PC-3 (cell line): ENCODE results near the gene B3GNT2.

Experiments
- CTCF ChIP-seq: fragments of 300-600 bp; sonication (generic); conservative IDR thresholded peaks from 2 replicates; pipeline ENCODE4 v1.5.1; 2017; ENCODE audit warnings: antibody characterized with exemption, low read depth, mild to moderate bottlenecking, low read length
- EZH2 ChIP-seq: fragments of 300-600 bp; sonication (generic); IDR thresholded peaks from one replicate; pipeline ENCODE4 v1.6.1; 2017; ENCODE audit warnings: antibody characterized with exemption, mild to moderate bottlenecking, low read length; ENCODE audit not compliant: unreplicated experiment
- EZH2phosphoT487 ChIP-seq: fragments of 300-600 bp; sonication (generic); IDR thresholded peaks from 2 replicates; pipeline ENCODE4 v1.6.1; 2018; ENCODE audit warnings: mild to moderate bottlenecking, antibody characterized with exemption, low read length, borderline replicate concordance

GRCh38 chr2:62217421-62217820 is 21.5 kb downstream of the B3GNT2 start:
- TF ChIP-seq CTCF (no peak), EZH2 (no peak), EZH2phosphoT487 (no peak)
